Left lobe of liver (tissue), 2 donors: ENCODE measurements around the gene SPAG16. TPM values are rescaled to one million over a fixed set of nuclear protein-coding genes. Genes with fewer than 3 reads are reported as not detected.

Source experiments
- ATAC-seq: fragments of 200-7000 bp; cut with Tn5 transposase; one replicate; pipeline ENCODE4 v1.9.1; 2020; ENCODE audit warnings: mild to moderate bottlenecking, moderate library complexity
- DNase-seq: peaks from one replicate; pipeline ENCODE4 v3.0.0-alpha.2; 2020; ENCODE audit warnings: low spot score
- total RNA-seq: library from RNA; stranded (reverse); gene quantifications from one replicate; pipeline ENCODE4 v1.2.1, GENCODE V29; 2021
- donor health status: DM: no; HTN: no; CAD: no; lungs with moderate emphysema.
- donor health status: DM: no; HTN: yes; CAD: no.

SPAG16 gene
- total RNA-seq, 1 donor from 2014 or later: 8.2 TPM

GRCh38 chr2:214128040-214128439 lies 843.8 kb downstream of the SPAG16 start:
- ATAC-seq (no peak), DNase-seq (no peak)

- DNase-seq (no peak), ATAC-seq (no peak)
These were observed 845.9 kb downstream of the SPAG16 start for GRCh38 chr2:214130114-214130513.

GRCh38 chr2:214135966-214136365 lies 851.7 kb downstream of the SPAG16 start:
- DNase-seq (no peak), ATAC-seq (no peak)

GRCh38 chr2:214138779-214139178 lies 854.5 kb downstream of the SPAG16 start:
- no peak for ATAC-seq
- DNase-seq: no peak

GRCh38 chr2:214139630-214140284 lies 855.5 kb downstream of the SPAG16 start:
- DNase-seq (no peak), ATAC-seq (no peak)

GRCh38 chr2:214156971-214157370 lies 872.7 kb downstream of the SPAG16 start:
- DNase-seq (no peak), ATAC-seq (no peak)

- ATAC-seq (no peak), DNase-seq (no peak)
These were observed 874.6 kb downstream of the SPAG16 start for GRCh38 chr2:214158851-214159250.

- ATAC-seq (no peak), DNase-seq (no peak)
These were observed 885.0 kb downstream of the SPAG16 start for GRCh38 chr2:214169281-214169680.

GRCh38 chr2:214169736-214170135 lies 885.5 kb downstream of the SPAG16 start:
- ATAC-seq (no peak), DNase-seq (no peak)

GRCh38 chr2:214174563-214174962 lies 890.3 kb downstream of the SPAG16 start:
- DNase-seq: no peak
- no peak for ATAC-seq

- no peak for DNase-seq
- ATAC-seq: no peak
These were observed 895.8 kb downstream of the SPAG16 start for GRCh38 chr2:214180071-214180470.

GRCh38 chr2:214180686-214181085 lies 896.4 kb downstream of the SPAG16 start:
- ATAC-seq (peak; percentile 50), DNase-seq (no peak)

GRCh38 chr2:214184461-214184860 lies 900.2 kb downstream of the SPAG16 start:
- ATAC-seq: no peak
- no peak for DNase-seq

- no peak for DNase-seq
- no peak for ATAC-seq
These were observed 901.3 kb downstream of the SPAG16 start for GRCh38 chr2:214185546-214185945.

- ATAC-seq (no peak), DNase-seq (no peak)
These were observed 908.4 kb downstream of the SPAG16 start for GRCh38 chr2:214192711-214193110.

GRCh38 chr2:214193943-214194342 lies 909.7 kb downstream of the SPAG16 start:
- ATAC-seq (no peak), DNase-seq (no peak)

GRCh38 chr2:214196260-214196659 lies 912.0 kb downstream of the SPAG16 start:
- peak; percentile 60 for ATAC-seq
- DNase-seq: no peak

GRCh38 chr2:214201892-214202291 lies 917.6 kb downstream of the SPAG16 start:
- DNase-seq (no peak), ATAC-seq (no peak)

- no peak for ATAC-seq
- DNase-seq: no peak
These were observed 919.0 kb downstream of the SPAG16 start for GRCh38 chr2:214203214-214203613.

- DNase-seq (no peak), ATAC-seq (no peak)
These were observed 919.6 kb downstream of the SPAG16 start for GRCh38 chr2:214203744-214204289.

- ATAC-seq: no peak
- no peak for DNase-seq
These were observed 930.8 kb downstream of the SPAG16 start for GRCh38 chr2:214215107-214215506.

- ATAC-seq (no peak), DNase-seq (no peak)
These were observed 932.9 kb downstream of the SPAG16 start for GRCh38 chr2:214217136-214217535.

- ATAC-seq (no peak), DNase-seq (no peak)
These were observed 933.3 kb downstream of the SPAG16 start for GRCh38 chr2:214217599-214217998.
